HCT116 (cell line): ENCODE data around the gene RBM33. TPM values are rescaled to one million over a fixed set of nuclear protein-coding genes. Genes with fewer than 3 reads are reported as not detected.

Experiments
- ATAC-seq: fragments of 200-7000 bp; cut with Tn5 transposase; 2 replicates; pipeline ENCODE4 v1.9.1; 2020; ENCODE audit warnings: mild to moderate bottlenecking, moderate library complexity
- BruUV-seq: library from RNA; stranded (reverse); fragments of 400-500 nt; replicated peaks from 2 replicates; lab custom pipeline; 2021; lab: Mats Ljungman, UMichigan
- CTCF ChIA-PET: fragments of 300-600 bp; sonication (Branson Sonifier 250); formaldehyde crosslinking; loops from one replicate; lab custom pipeline; 2021; ENCODE audit warnings: antibody characterized with exemption; lab: Charles Lee
- POLR2A ChIA-PET: fragments of 300-600, 350-600 bp; sonication (Branson Sonifier 250); formaldehyde crosslinking; loops from one replicate; lab custom pipeline; 2021; ENCODE audit warnings: antibody characterized with exemption; lab: Charles Lee
- RAD21 ChIA-PET, 2 experiments: fragments of 300-600 bp; sonication (Branson Sonifier 250); formaldehyde crosslinking; loops; one replicate each; lab custom pipeline; 2023; ENCODE audit warnings: low total read pairs in 2 of 2; ENCODE audit not compliant: uncharacterized antibody in 2 of 2, unreplicated experiment in 2 of 2, low non-redundant PET in 1 of 2; lab: Charles Lee
- DNase-seq: peaks from one replicate; pipeline ENCODE4 v3.0.0-alpha.2; 2010; ENCODE audit warnings: low read depth, low spot score
- H2AFZ ChIP-seq: fragments of 200-600 bp; shearing (Covaris generic), sonication (generic); 2 replicates; pipeline ENCODE4 v1.6.1; 2017; ENCODE audit warnings: low read depth, mixed run types, mixed read lengths, antibody characterized with exemption, low read length; ENCODE audit not compliant: poor library complexity, severe bottlenecking
- H3K27ac ChIP-seq: 2 replicates; pipeline ENCODE4 v1.5.1; 2012; ENCODE audit warnings: low read depth, low read length
- H3K27me3 ChIP-seq: fragments of 200-600 bp; sonication (generic); 2 replicates; pipeline ENCODE4 v1.6.1; 2016; ENCODE audit warnings: mixed run types, low read length, mixed read lengths; ENCODE audit not compliant: insufficient read depth
- H3K36me3 ChIP-seq, 2 experiments: fragments of 200-500 bp in 1 of 2; fragments of 200-600 bp in 1 of 2; sonication (Bioruptor generic) in 1 of 2; sonication (generic) in 1 of 2; 2 replicates each; pipeline versions ENCODE4 v1.5.1 to v1.6.1; 2014 to 2016; ENCODE audit warnings: low read length in 2 of 2, inconsistent platforms in 1 of 2, mixed read lengths in 1 of 2, mixed run types in 1 of 2; ENCODE audit not compliant: insufficient read depth in 2 of 2, control insufficient read depth in 1 of 2
- H3K4me1 ChIP-seq, 2 experiments: fragments of 200-600 bp in 1 of 2; sonication (generic) in 1 of 2; 2 replicates each; pipeline versions ENCODE4 v1.5.1 to v1.6.1; 2012 to 2017; ENCODE audit warnings: low read length in 2 of 2, inconsistent platforms in 1 of 2, mild to moderate bottlenecking in 1 of 2, mixed read lengths in 1 of 2, mixed run types in 1 of 2, moderate library complexity in 1 of 2; ENCODE audit not compliant: insufficient read depth in 2 of 2, control insufficient read depth in 1 of 2
- H3K4me2 ChIP-seq: fragments of 200-600 bp; sonication (generic); 2 replicates; pipeline ENCODE4 v1.6.1; 2017; ENCODE audit warnings: mixed run types, low read length, mixed read lengths
- H3K4me3 ChIP-seq, 2 experiments: fragments of 200-600 bp in 1 of 2; sonication (generic) in 1 of 2; replicated peaks in 1 of 2; 2 replicates each; pipeline ENCODE4 v1.5.1; 2011 to 2016; ENCODE audit warnings: low read length in 2 of 2, control low read depth in 1 of 2, low read depth in 1 of 2, mild to moderate bottlenecking in 1 of 2, mixed read lengths in 1 of 2, mixed run types in 1 of 2
- H3K79me2 ChIP-seq: fragments of 200-600 bp; sonication (generic); 2 replicates; pipeline ENCODE4 v1.6.1; 2017; ENCODE audit warnings: mild to moderate bottlenecking, mixed run types, low read length, moderate library complexity, mixed read lengths; ENCODE audit not compliant: insufficient read depth
- H3K9ac ChIP-seq: fragments of 200-600 bp; sonication (generic); 2 replicates; pipeline ENCODE4 v1.6.1; 2016; ENCODE audit warnings: low read length, mixed read lengths
- H3K9me2 ChIP-seq: fragments of 200-600 bp; sonication (generic), shearing (Covaris generic); 2 replicates; pipeline ENCODE4 v1.6.1; 2017; ENCODE audit warnings: mixed run types, mild to moderate bottlenecking, moderate library complexity; ENCODE audit not compliant: insufficient read depth
- H3K9me3 ChIP-seq, 2 experiments: fragments of 200-500 bp in 1 of 2; fragments of 200-600 bp in 1 of 2; sonication (Bioruptor generic) in 1 of 2; sonication (generic) in 1 of 2; 2 replicates each; pipeline ENCODE4 v1.6.1; 2014 to 2017; ENCODE audit warnings: low read length in 2 of 2, mixed read lengths in 2 of 2, inconsistent platforms in 1 of 2, low read depth in 1 of 2, mild to moderate bottlenecking in 1 of 2, mixed run types in 1 of 2, moderate library complexity in 1 of 2; ENCODE audit not compliant: control insufficient read depth in 1 of 2, insufficient read depth in 1 of 2
- H4K20me1 ChIP-seq: fragments of 200-600 bp; sonication (generic), shearing (Covaris generic); 2 replicates; pipeline ENCODE4 v1.6.1; 2017; ENCODE audit warnings: mixed run types, mild to moderate bottlenecking, moderate library complexity; ENCODE audit not compliant: insufficient read depth
- CEBPB ChIP-seq: IDR thresholded peaks from 2 replicates; pipeline ENCODE4 v1.6.1; 2012; ENCODE audit warnings: low read depth
- ELF1 ChIP-seq: IDR thresholded peaks from 2 replicates; pipeline ENCODE4 v1.6.1; 2012; ENCODE audit warnings: low read depth, borderline replicate concordance
- EZH2 ChIP-seq: fragments of 200-600 bp; sonication (generic); IDR thresholded peaks from 2 replicates; pipeline ENCODE4 v1.6.1; 2017; ENCODE audit warnings: antibody characterized with exemption, mixed run types
- JUND ChIP-seq: IDR thresholded peaks from 2 replicates; pipeline ENCODE4 v1.6.1; 2012
- POLR2A ChIP-seq: IDR thresholded peaks from 2 replicates; pipeline ENCODE4 v1.7.0; 2011; ENCODE audit warnings: borderline replicate concordance; ENCODE audit not compliant: insufficient read depth, insufficient read length; ENCODE audit errors: extremely low read depth
- RAD21 ChIP-seq: IDR thresholded peaks from 2 replicates; pipeline ENCODE4 v1.6.1; 2012; ENCODE audit warnings: low read depth, mild to moderate bottlenecking
- SIN3A ChIP-seq: IDR thresholded peaks from 2 replicates; pipeline ENCODE4 v1.6.1; 2012; ENCODE audit warnings: low read depth
- SP1 ChIP-seq: IDR thresholded peaks from 2 replicates; pipeline ENCODE4 v1.6.1; 2012; ENCODE audit warnings: low read depth
- SRF ChIP-seq: IDR thresholded peaks from 2 replicates; pipeline ENCODE4 v1.6.1; 2012; ENCODE audit warnings: low read depth
- TCF7L2 ChIP-seq: IDR thresholded peaks from 2 replicates; pipeline ENCODE4 v1.7.0; 2011; ENCODE audit warnings: borderline replicate concordance, inconsistent platforms; ENCODE audit not compliant: insufficient read depth, insufficient read length; ENCODE audit errors: extremely low read depth
- YY1 ChIP-seq: IDR thresholded peaks from 2 replicates; pipeline ENCODE4 v1.6.1; 2011; ENCODE audit warnings: low read length, low read depth, moderate library complexity, mild to moderate bottlenecking; ENCODE audit not compliant: insufficient replicate concordance; ENCODE audit errors: extremely low read depth
- ZBTB33 ChIP-seq: IDR thresholded peaks from 2 replicates; pipeline ENCODE4 v1.6.1; 2011; ENCODE audit warnings: mild to moderate bottlenecking, low read length, moderate library complexity; ENCODE audit not compliant: insufficient replicate concordance; ENCODE audit errors: extremely low read depth
- ZFX ChIP-seq: fragments of 450-650 bp; IDR thresholded peaks from 2 replicates; pipeline ENCODE4 v1.6.1; 2017
- ZNF274 ChIP-seq: fragments of 200-500 bp; sonication (Bioruptor generic); IDR thresholded peaks from 2 replicates; pipeline ENCODE4 v1.6.1; 2014; ENCODE audit warnings: mild to moderate bottlenecking, low read depth, low read length, inconsistent platforms
- intact Hi-C: fragments of 100-400 bp; cut with micrococcal nuclease; formaldehyde crosslinking; loops from 2 replicates; pipeline ENCODE4 v1.10.0; 2022
- total RNA-seq: library from RNA; stranded (reverse); gene quantifications from one replicate; pipeline ENCODE4 v1.2.1, GENCODE V29; 2021; ENCODE audit not compliant: unreplicated experiment
- TF ChIP-seq, protein P1 (sequence below): IDR thresholded peaks from 2 replicates; pipeline ENCODE4 v1.6.1; 2012
- TF ChIP-seq, protein P2 (sequence below): IDR thresholded peaks from 2 replicates; pipeline ENCODE4 v1.6.1; 2012
- TF ChIP-seq, protein P3 (sequence below): IDR thresholded peaks from 2 replicates; pipeline ENCODE4 v1.6.1; 2012; ENCODE audit warnings: low read depth
- TF ChIP-seq, protein P4 (sequence below), 3 experiments: fragments of 200-600 bp in 1 of 3; sonication (generic) in 1 of 3; IDR thresholded peaks in 2 of 3; conservative IDR thresholded peaks in 1 of 3; 2 replicates each; pipeline ENCODE4 v1.5.1; 2012 to 2017; ENCODE audit warnings: low read depth in 2 of 3, low read length in 2 of 3, antibody characterized with exemption in 1 of 3, borderline replicate concordance in 1 of 3, control low read depth in 1 of 3, mild to moderate bottlenecking in 1 of 3, mixed read lengths in 1 of 3, mixed run types in 1 of 3, moderate library complexity in 1 of 3; ENCODE audit not compliant: insufficient read depth in 1 of 3

RBM33 gene
- total RNA-seq, 1 experiment from 2014 or later, result 64.3 TPM

- Histone ChIP-seq H3K9me2 (no peaks in the 10 kb centered on the region), H3K79me2 (no peaks in the 10 kb centered on the region), H4K20me1 (no peaks in the 10 kb centered on the region), H3K27me3 (peaks cover 25% of the 10 kb centered on the region; the same call in 1 of the 2 replicates), H3K9ac (no peak overlapping the region), H3K4me2 (no peak overlapping the region), H3K27ac (no peak overlapping the region), H3K36me3 (no peaks in the 10 kb centered on the region), H3K4me1 (no peaks in the 10 kb centered on the region), H3K9me3 (no peaks in the 10 kb centered on the region), H3K4me3 (no peak overlapping the region), H2AFZ (no peak overlapping the region)
- POLR2A ChIA-PET, result no interaction called here
- intact Hi-C loops, result no loop called here
- no TSS peak for BruUV-seq
- DNase-seq (no peak), ATAC-seq (no peak)
- CTCF ChIA-PET, result no interaction called here
- RAD21 ChIA-PET, result no interaction called here
- TF ChIP-seq ZFX (no peak), RAD21 (no peak), JUND (no peak), TCF7L2 (no peak), SRF (no peak), POLR2A (no peak), YY1 (no peak), ELF1 (no peak), ZNF274 (no peak), SIN3A (no peak), CEBPB (no peak), SP1 (no peak), EZH2 (no peak), ZBTB33 (no peak)
- TF ChIP-seq, protein P1, sequence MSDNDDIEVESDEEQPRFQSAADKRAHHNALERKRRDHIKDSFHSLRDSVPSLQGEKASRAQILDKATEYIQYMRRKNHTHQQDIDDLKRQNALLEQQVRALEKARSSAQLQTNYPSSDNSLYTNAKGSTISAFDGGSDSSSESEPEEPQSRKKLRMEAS, result no peak
- TF ChIP-seq, protein P2, sequence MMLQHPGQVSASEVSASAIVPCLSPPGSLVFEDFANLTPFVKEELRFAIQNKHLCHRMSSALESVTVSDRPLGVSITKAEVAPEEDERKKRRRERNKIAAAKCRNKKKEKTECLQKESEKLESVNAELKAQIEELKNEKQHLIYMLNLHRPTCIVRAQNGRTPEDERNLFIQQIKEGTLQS, result no peak
- TF ChIP-seq, protein P3, sequence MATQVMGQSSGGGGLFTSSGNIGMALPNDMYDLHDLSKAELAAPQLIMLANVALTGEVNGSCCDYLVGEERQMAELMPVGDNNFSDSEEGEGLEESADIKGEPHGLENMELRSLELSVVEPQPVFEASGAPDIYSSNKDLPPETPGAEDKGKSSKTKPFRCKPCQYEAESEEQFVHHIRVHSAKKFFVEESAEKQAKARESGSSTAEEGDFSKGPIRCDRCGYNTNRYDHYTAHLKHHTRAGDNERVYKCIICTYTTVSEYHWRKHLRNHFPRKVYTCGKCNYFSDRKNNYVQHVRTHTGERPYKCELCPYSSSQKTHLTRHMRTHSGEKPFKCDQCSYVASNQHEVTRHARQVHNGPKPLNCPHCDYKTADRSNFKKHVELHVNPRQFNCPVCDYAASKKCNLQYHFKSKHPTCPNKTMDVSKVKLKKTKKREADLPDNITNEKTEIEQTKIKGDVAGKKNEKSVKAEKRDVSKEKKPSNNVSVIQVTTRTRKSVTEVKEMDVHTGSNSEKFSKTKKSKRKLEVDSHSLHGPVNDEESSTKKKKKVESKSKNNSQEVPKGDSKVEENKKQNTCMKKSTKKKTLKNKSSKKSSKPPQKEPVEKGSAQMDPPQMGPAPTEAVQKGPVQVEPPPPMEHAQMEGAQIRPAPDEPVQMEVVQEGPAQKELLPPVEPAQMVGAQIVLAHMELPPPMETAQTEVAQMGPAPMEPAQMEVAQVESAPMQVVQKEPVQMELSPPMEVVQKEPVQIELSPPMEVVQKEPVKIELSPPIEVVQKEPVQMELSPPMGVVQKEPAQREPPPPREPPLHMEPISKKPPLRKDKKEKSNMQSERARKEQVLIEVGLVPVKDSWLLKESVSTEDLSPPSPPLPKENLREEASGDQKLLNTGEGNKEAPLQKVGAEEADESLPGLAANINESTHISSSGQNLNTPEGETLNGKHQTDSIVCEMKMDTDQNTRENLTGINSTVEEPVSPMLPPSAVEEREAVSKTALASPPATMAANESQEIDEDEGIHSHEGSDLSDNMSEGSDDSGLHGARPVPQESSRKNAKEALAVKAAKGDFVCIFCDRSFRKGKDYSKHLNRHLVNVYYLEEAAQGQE, result no peak
- TF ChIP-seq, protein P4, sequence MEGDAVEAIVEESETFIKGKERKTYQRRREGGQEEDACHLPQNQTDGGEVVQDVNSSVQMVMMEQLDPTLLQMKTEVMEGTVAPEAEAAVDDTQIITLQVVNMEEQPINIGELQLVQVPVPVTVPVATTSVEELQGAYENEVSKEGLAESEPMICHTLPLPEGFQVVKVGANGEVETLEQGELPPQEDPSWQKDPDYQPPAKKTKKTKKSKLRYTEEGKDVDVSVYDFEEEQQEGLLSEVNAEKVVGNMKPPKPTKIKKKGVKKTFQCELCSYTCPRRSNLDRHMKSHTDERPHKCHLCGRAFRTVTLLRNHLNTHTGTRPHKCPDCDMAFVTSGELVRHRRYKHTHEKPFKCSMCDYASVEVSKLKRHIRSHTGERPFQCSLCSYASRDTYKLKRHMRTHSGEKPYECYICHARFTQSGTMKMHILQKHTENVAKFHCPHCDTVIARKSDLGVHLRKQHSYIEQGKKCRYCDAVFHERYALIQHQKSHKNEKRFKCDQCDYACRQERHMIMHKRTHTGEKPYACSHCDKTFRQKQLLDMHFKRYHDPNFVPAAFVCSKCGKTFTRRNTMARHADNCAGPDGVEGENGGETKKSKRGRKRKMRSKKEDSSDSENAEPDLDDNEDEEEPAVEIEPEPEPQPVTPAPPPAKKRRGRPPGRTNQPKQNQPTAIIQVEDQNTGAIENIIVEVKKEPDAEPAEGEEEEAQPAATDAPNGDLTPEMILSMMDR (IDR thresholded peaks at IDR 0.05 in 2 of 3, conservative IDR thresholded peaks at IDR 0.05 in 1 of 3; ENCODE audit: borderline replicate concordance in 1 of 3, insufficient read depth in 1 of 3, low read depth in 2 of 3, low read length in 2 of 3), result no peak
These were observed 41.7 kb upstream of the RBM33 start for GRCh38 chr7:155602750-155603149.
